Type B pancreatic cell (in vitro differentiated cells): ENCODE measurements around the gene SLC11A1. TPM values are rescaled to one million over a fixed set of nuclear protein-coding genes. Genes with fewer than 3 reads are reported as not detected.

ENCODE experiments used
- DNase-seq: peaks from one replicate; pipeline ENCODE4 v3.0.0; 2021; ENCODE audit warnings: mixed read lengths; ENCODE audit not compliant: unreplicated experiment; ENCODE audit errors: extremely low spot score
- H3K27ac Mint-ChIP-seq: 2 replicates; pipeline ENCODE4 v1.8.0; 2021; ENCODE audit warnings: mild to moderate bottlenecking, mixed read lengths
- H3K27me3 Mint-ChIP-seq: 2 replicates; pipeline ENCODE4 v1.8.0; 2021; ENCODE audit warnings: mixed read lengths
- H3K36me3 Mint-ChIP-seq: 2 replicates; pipeline ENCODE4 v1.8.0; 2021; ENCODE audit warnings: mixed read lengths
- H3K4me1 Mint-ChIP-seq: one replicate; pipeline ENCODE4 v1.8.0; 2021; ENCODE audit warnings: mixed read lengths; ENCODE audit not compliant: unreplicated experiment
- H3K4me3 Mint-ChIP-seq: 2 replicates; pipeline ENCODE4 v1.8.0; 2021; ENCODE audit warnings: mild to moderate bottlenecking, mixed read lengths
- H3K9me3 Mint-ChIP-seq: 2 replicates; pipeline ENCODE4 v1.8.0; 2021; ENCODE audit warnings: mixed read lengths
- total RNA-seq: library from RNA; stranded (reverse); gene quantifications from 2 replicates; pipeline ENCODE4 v1.2.1, GENCODE V29; 2021; ENCODE audit warnings: low replicate concordance
- TF ChIP-seq, protein P1 (sequence below): fragments of 200-600 bp; sonication (generic); conservative IDR thresholded peaks from 2 replicates; pipeline ENCODE4 v1.5.0; 2021; ENCODE audit warnings: antibody characterized with exemption, mild to moderate bottlenecking

Gene SLC11A1
- total RNA-seq, 1 donor from 2014 or later, result 0.39 TPM

- peaks cover 7% of the 10 kb centered on the region for H3K36me3 Mint-ChIP-seq
- TF ChIP-seq, protein P1, sequence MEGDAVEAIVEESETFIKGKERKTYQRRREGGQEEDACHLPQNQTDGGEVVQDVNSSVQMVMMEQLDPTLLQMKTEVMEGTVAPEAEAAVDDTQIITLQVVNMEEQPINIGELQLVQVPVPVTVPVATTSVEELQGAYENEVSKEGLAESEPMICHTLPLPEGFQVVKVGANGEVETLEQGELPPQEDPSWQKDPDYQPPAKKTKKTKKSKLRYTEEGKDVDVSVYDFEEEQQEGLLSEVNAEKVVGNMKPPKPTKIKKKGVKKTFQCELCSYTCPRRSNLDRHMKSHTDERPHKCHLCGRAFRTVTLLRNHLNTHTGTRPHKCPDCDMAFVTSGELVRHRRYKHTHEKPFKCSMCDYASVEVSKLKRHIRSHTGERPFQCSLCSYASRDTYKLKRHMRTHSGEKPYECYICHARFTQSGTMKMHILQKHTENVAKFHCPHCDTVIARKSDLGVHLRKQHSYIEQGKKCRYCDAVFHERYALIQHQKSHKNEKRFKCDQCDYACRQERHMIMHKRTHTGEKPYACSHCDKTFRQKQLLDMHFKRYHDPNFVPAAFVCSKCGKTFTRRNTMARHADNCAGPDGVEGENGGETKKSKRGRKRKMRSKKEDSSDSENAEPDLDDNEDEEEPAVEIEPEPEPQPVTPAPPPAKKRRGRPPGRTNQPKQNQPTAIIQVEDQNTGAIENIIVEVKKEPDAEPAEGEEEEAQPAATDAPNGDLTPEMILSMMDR, result no peak
- no peak for DNase-seq
- no peaks in the 10 kb centered on the region for H3K27me3 Mint-ChIP-seq
- no peak overlapping the region for H3K4me3 Mint-ChIP-seq
- H3K4me1 Mint-ChIP-seq, result peaks cover 19% of the 10 kb centered on the region
- H3K27ac Mint-ChIP-seq, result peak overlapping the region; percentile 55
- no peaks in the 10 kb centered on the region for H3K9me3 Mint-ChIP-seq
These were observed 22.4 kb downstream of the SLC11A1 start for GRCh38 chr2:218404351-218405085.

- Mint-ChIP-seq H3K27me3 (no peaks in the 10 kb centered on the region), H3K4me1 (peaks cover 19% of the 10 kb centered on the region), H3K9me3 (no peaks in the 10 kb centered on the region), H3K36me3 (peaks cover 7% of the 10 kb centered on the region), H3K27ac (peak overlapping the region; percentile 95), H3K4me3 (peak overlapping the region; percentile 83)
- no peak for DNase-seq
- TF ChIP-seq, protein P1, result no peak
These were observed 23.1 kb downstream of the SLC11A1 start for GRCh38 chr2:218405086-218405745.

DNA sequence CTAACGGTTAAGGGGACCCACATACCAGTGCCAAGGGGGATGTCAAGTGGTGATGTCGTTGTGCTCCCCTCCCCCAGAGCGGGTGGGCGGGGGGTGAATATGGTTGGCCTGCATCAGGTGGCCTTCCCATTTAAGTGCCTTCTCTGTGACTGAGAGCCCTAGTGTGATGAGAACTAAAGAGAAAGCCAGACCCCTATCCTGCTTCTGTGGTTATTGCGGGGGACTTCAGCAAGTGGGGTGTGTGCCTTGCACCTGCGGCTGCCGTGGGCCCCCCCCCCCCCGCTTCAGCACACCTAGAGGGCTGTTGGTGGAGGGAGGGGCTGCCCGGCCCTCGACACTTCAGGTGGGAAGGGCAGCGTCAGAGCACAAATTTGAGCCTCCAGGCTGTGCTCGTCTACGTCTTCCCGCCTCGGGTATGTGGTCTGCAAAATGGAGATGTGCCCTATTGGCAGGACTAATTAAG lies 23.7 kb downstream of the SLC11A1 start:
- TF ChIP-seq, protein P1, result no peak
- DNase-seq, result no peak
- Mint-ChIP-seq H3K4me3 (peak overlapping the region; percentile 83), H3K27ac (peak overlapping the region; percentile 95), H3K4me1 (peaks cover 19% of the 10 kb centered on the region), H3K27me3 (no peaks in the 10 kb centered on the region), H3K9me3 (no peaks in the 10 kb centered on the region), H3K36me3 (peaks cover 7% of the 10 kb centered on the region)

DNA sequence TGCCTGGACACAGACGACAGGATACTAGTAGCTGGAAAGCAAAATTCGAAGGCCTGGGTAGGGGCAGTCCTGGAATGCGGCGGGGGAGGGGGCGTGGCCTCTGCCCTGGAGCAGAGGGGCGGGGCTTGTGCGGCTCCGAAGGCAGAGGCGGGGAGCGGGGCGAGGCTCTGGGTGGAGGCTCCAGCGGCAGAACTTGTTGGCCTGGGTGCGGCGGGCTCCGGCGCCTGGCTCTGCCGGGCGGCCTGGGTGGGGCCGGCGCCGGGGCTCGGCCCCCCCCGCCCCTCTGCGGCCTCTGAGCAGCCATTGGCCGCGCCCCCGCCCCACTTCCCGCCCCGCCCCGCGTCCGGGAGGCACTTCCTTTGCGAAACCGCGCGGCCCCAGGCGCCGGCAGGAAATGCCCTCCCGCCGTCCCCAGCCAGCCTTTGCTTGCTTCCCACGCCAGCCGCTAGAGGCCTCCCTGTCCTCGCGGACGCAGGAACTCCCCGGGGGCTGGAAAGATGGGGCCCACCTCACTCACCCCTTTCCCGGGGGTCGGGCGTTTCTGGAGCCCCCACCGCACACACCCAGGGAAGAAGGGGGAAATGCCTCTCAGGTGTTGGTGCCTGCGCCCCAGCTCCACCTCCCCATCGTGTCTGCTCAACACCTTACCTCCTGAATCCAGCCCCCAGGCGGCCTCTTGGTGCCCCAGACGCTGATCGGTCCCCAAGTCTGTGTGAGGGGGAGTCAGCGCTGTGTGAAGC lies 24.3 kb downstream of the SLC11A1 start:
- H3K4me3 Mint-ChIP-seq, result peak overlapping the region; percentile 89
- peak; percentile 97 for DNase-seq
- H3K9me3 Mint-ChIP-seq, result no peaks in the 10 kb centered on the region
- H3K4me1 Mint-ChIP-seq, result peaks cover 19% of the 10 kb centered on the region
- H3K27me3 Mint-ChIP-seq, result no peaks in the 10 kb centered on the region
- TF ChIP-seq, protein P1, result peak; percentile 80
- peak overlapping the region; percentile 95 for H3K27ac Mint-ChIP-seq
- peaks cover 7% of the 10 kb centered on the region for H3K36me3 Mint-ChIP-seq

GRCh38 chr2:218406949-218407618 lies 25.0 kb downstream of the SLC11A1 start:
- Mint-ChIP-seq H3K4me1 (peaks cover 19% of the 10 kb centered on the region), H3K27ac (peak overlapping the region; percentile 94), H3K9me3 (no peaks in the 10 kb centered on the region), H3K4me3 (peak overlapping the region; percentile 89), H3K36me3 (peaks cover 7% of the 10 kb centered on the region), H3K27me3 (no peaks in the 10 kb centered on the region)
- no peak for DNase-seq
- TF ChIP-seq, protein P1, result no peak
